Nephron progenitor cell (in vitro differentiated cells): ENCODE measurements around the gene BARHL2.

Source experiments
- DNase-seq: peaks from one replicate; pipeline ENCODE4 v3.0.0; 2021
- H3K27ac Mint-ChIP-seq: 2 replicates; pipeline ENCODE4 v1.8.0; 2021; ENCODE audit warnings: mild to moderate bottlenecking, moderate library complexity, mixed read lengths
- H3K27me3 Mint-ChIP-seq: 2 replicates; pipeline ENCODE4 v1.8.0; 2021; ENCODE audit warnings: mild to moderate bottlenecking, low read depth, mixed read lengths; ENCODE audit not compliant: poor library complexity
- H3K36me3 Mint-ChIP-seq: 2 replicates; pipeline ENCODE4 v1.8.0; 2021; ENCODE audit warnings: low read depth, mixed read lengths
- H3K4me1 Mint-ChIP-seq: 2 replicates; pipeline ENCODE4 v1.8.0; 2021; ENCODE audit warnings: mixed read lengths
- H3K4me3 Mint-ChIP-seq: 2 replicates; pipeline ENCODE4 v1.8.0; 2021; ENCODE audit warnings: mild to moderate bottlenecking, moderate library complexity, mixed read lengths
- H3K9me3 Mint-ChIP-seq: 2 replicates; pipeline ENCODE4 v1.8.0; 2021; ENCODE audit warnings: mild to moderate bottlenecking, moderate library complexity, mixed read lengths
- TF ChIP-seq, protein P1 (sequence below): fragments of 200-600 bp; sonication (generic); IDR thresholded peaks from 2 replicates; pipeline ENCODE4 v1.5.0; 2021; ENCODE audit warnings: antibody characterized with exemption

The BARHL2 gene

DNA sequence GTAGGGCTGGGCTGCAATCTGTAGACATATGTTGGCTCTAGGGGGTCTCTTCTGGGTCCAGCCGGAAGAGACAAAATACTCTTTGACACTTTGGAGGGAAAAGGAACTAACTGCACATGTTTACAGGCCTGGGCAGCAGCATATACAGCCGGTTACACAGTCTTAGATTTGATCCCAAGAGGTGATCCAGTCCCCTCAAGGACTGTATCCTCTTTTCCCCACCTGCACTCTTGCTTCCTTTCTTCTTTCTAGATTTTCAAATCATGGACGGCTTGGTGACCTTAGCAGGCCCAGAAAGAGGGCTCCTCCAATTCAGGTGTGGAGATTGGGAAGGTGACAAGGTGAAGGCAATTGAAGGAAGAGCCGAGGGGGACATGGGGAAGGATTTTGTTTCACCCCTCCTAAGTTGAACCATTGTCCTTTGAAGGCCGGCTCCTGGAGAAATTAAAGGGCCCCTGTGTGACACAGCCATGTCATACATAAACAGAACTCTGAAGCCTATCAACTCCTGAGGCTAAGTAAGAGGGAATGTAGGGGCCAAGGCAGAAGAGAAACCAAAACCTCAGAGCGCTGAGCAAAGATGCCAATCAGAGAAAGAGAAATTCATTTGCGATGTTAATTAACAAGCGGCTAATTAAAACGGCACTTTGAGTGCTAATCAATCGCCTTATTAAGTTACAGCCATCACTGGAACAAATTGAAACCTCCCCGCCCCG, 5.9 kb upstream of the BARHL2 start:
- peaks cover 38% of the 10 kb centered on the region for H3K4me1 Mint-ChIP-seq
- H3K27ac Mint-ChIP-seq = no peak overlapping the region
- no peaks in the 10 kb centered on the region for H3K36me3 Mint-ChIP-seq
- TF ChIP-seq, protein P1, sequence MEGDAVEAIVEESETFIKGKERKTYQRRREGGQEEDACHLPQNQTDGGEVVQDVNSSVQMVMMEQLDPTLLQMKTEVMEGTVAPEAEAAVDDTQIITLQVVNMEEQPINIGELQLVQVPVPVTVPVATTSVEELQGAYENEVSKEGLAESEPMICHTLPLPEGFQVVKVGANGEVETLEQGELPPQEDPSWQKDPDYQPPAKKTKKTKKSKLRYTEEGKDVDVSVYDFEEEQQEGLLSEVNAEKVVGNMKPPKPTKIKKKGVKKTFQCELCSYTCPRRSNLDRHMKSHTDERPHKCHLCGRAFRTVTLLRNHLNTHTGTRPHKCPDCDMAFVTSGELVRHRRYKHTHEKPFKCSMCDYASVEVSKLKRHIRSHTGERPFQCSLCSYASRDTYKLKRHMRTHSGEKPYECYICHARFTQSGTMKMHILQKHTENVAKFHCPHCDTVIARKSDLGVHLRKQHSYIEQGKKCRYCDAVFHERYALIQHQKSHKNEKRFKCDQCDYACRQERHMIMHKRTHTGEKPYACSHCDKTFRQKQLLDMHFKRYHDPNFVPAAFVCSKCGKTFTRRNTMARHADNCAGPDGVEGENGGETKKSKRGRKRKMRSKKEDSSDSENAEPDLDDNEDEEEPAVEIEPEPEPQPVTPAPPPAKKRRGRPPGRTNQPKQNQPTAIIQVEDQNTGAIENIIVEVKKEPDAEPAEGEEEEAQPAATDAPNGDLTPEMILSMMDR = no peak
- no peak for DNase-seq
- peaks cover 3% of the 10 kb centered on the region for H3K9me3 Mint-ChIP-seq
- H3K27me3 Mint-ChIP-seq = peaks cover 100% of the 10 kb centered on the region
- no peak overlapping the region for H3K4me3 Mint-ChIP-seq

DNA sequence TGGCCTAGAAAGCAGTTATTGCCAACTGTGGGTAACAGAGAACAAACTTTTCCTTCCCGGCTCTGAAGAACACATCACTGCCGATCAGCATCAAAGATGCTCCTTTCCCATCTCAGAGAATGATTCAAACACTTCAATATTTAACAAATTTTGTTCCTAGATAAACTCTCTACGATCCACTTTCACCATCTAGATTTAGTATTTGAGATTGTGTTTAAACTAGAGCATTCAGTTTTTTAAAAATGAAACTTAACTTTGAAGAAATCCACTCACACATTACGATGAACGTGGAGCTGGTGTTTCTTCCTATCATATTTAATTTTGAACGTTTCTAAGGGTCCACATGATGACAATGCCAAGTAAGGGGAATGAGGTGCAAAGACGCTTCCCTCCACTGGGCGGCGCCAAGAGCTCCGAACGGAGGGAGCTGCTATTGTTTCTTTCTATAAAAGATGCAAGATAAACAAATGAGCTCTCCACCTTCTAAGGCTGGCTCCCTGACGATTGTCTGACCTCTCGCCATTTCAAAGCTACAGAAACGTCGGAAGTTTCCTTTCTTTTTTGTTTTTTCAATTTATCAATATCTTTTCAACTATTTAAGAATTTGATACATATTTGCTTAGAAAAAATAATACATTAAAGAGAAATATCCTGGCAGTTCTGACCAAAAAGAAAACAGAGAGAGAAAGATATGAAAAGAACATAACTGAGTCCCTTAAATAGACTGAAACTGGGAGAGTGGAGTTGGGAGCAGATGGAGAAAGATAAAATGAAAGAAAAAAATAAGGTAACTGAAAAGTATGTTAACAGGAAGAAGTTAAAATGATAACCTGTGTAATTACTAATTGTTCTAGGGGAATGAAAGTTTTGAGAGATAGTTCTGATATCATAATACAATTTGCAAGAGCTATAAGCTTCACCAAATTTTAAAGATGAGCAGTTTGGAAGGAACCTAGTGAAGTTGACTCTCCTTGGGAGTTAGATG, 4.4 kb upstream of the BARHL2 start:
- TF ChIP-seq, protein P1 = peak; percentile 89
- no peak overlapping the region for H3K4me3 Mint-ChIP-seq
- DNase-seq = peak; percentile 77

DNA sequence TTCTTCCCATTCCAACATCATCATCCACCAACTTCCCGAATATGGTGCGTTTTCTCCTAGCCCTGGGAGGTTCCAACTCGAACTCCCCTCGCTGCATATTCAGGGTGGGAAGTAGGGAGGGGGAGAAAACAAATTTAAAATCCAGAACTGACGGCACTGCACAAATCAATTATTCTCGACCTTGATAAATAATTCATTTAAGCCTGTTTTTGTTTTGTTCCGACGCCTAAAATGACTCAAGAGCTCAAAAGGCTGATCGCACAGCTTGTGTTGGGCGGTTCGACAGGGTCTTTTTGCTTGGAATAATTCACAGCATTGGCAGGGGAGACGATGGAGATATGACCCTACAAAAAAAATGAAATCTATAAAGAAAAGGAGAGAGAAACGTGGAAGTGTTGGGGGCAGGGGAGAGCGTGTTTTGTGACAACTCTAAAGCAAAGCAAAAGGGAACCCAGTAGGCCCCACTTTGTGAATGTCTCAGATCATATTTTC, 3.1 kb upstream of the BARHL2 start:
- H3K9me3 Mint-ChIP-seq = peaks cover 3% of the 10 kb centered on the region
- TF ChIP-seq, protein P1 = no peak
- H3K4me1 Mint-ChIP-seq = peaks cover 32% of the 10 kb centered on the region
- no peak for DNase-seq
- peaks cover 100% of the 10 kb centered on the region for H3K27me3 Mint-ChIP-seq
- no peak overlapping the region for H3K27ac Mint-ChIP-seq
- H3K4me3 Mint-ChIP-seq = no peak overlapping the region
- H3K36me3 Mint-ChIP-seq = no peaks in the 10 kb centered on the region

More for the DNA sequence above, 4.4 kb upstream of the BARHL2 start:
- H3K9me3 Mint-ChIP-seq = peaks cover 3% of the 10 kb centered on the region
- H3K27me3 Mint-ChIP-seq = peaks cover 100% of the 10 kb centered on the region
- H3K4me1 Mint-ChIP-seq = peaks cover 43% of the 10 kb centered on the region
- no peaks in the 10 kb centered on the region for H3K36me3 Mint-ChIP-seq
- H3K27ac Mint-ChIP-seq = no peak overlapping the region

DNA sequence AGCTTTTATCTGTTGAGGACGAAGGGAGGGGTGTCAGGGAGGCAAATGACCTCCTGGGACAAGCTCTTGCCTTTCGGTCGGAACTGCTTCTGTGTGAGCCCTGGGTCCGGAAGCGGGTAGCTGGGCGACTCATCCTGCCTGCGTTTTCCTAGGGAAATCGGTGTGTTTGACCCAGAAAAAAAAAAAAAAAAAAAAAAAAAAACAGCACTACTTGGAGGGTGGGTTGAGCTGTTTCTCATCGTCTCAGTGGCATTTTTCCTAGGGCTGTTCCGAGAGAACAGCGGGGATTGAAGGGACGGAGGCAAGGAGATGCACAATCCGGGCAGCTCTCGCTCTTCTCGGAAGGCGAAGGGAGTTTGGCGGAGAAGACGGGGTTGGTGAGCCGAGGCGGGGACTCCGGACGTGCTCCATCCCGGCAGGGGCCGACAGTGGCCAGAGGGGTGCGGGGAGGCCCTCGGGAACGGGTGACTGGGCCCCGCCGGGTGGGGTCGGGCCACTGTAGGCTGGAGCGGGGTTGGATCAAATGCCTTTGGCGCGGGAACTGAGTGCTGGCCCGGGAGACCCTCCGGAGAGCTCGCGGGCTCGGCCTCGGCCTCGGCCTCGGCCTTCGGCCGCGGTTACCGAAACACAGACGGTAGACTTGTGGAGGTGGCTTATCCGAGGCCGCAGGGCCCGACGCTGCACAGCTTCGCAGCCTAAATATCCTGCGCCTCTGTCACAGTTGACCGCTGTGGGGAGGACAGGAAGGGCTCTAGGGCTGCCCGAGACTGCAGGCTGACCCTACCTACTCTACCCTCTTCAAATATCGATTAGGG, 2.4 kb upstream of the BARHL2 start:
- Mint-ChIP-seq H3K36me3 (no peaks in the 10 kb centered on the region), H3K27me3 (peaks cover 100% of the 10 kb centered on the region), H3K4me1 (peaks cover 28% of the 10 kb centered on the region), H3K9me3 (peaks cover 3% of the 10 kb centered on the region), H3K4me3 (peak overlapping the region; percentile 46), H3K27ac (no peak overlapping the region)
- TF ChIP-seq, protein P1 = no peak
- DNase-seq = peak; percentile 38

DNA sequence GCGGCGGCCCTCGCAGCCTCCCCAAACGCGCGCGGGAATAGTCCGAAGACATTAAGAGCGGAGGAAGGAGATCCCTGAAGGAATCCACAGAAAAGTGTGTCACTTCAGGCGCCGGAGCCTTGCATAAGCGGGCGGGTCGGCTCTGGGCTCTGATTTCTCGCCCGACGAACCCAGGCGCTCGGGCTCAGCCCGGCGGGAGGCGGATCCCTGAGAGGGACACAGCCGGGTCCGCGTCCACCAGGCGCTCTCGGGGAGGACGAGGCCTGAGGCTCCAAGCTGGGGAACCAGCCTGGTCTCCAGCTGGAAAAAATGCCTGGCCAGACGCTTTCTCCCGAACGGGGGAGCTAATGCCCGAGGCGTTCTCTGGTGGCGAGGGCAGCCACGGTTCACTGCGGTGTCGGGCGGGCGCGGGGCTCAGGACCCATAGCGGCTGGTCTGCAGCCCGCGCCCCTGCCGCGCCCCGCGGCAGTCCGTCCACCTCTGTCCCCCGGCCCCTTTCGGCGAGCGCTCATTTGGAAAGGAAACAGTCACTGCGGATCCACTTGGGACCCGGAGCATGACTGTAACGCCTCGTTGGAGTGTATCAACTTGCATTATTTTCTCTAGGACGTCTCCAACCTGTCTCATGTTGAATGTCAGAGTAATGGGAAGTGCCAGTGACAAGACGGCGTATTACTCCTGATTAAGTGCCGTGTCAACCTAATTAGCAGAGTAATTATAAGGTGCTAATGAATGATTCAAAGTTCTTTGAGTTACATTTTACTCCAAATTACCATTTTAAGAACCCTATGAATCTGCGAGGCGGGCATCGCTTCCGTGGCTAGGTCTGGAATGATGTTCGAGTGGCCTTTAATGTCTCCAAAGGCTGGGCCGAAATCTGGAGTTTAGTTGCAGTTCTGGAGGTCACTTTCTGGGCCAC, 1.6 kb upstream of the BARHL2 start:
- no peak overlapping the region for H3K27ac Mint-ChIP-seq
- DNase-seq = peak; percentile 44
- peaks cover 3% of the 10 kb centered on the region for H3K9me3 Mint-ChIP-seq
- no peaks in the 10 kb centered on the region for H3K36me3 Mint-ChIP-seq
- H3K27me3 Mint-ChIP-seq = peaks cover 100% of the 10 kb centered on the region
- H3K4me3 Mint-ChIP-seq = peak overlapping the region; percentile 77
- TF ChIP-seq, protein P1 = no peak
- peaks cover 22% of the 10 kb centered on the region for H3K4me1 Mint-ChIP-seq
